Measurements from ENCODE around the gene AGPAT3.

GRCh38 chr21:43892984-43893535 lies 28.0 kb downstream of the AGPAT3 start:
- no peak for TF ChIP-seq EZH2phosphoT487 (IDR thresholded peaks at IDR 0.05; ENCODE audit: low read depth, severe bottlenecking, unreplicated experiment)
- TF ChIP-seq CTCF (IDR thresholded peaks at IDR 0.05; ENCODE audit: poor library complexity) = no peak

Measured in hepatocyte (in vitro differentiated cells).